H9 (cell line): ENCODE measurements around the gene RIT2. TPM values are rescaled to one million over a fixed set of nuclear protein-coding genes. Genes with fewer than 3 reads are reported as not detected.

Experiments
- DNase-seq: peaks from one replicate; pipeline ENCODE4 v3.0.0-alpha.2; 2017
- H2AFZ ChIP-seq: one replicate; pipeline ENCODE4 v1.6.1; 2013; ENCODE audit warnings: mild to moderate bottlenecking, low read length, control low read depth, moderate library complexity
- H2AK5ac ChIP-seq: 2 replicates; pipeline ENCODE4 v1.6.1; 2013; ENCODE audit warnings: low read length, control low read depth, mixed read lengths; ENCODE audit not compliant: insufficient read length
- H2BK120ac ChIP-seq: one replicate; pipeline ENCODE4 v1.6.1; 2013; ENCODE audit warnings: low read depth, mild to moderate bottlenecking, low read length, control low read depth, inconsistent platforms; ENCODE audit not compliant: poor library complexity, severe bottlenecking
- H2BK12ac ChIP-seq: 2 replicates; pipeline ENCODE4 v1.6.1; 2013; ENCODE audit warnings: low read length, control low read depth, mixed read lengths, low read depth; ENCODE audit not compliant: insufficient read length
- H2BK15ac ChIP-seq: 2 replicates; pipeline ENCODE4 v1.6.1; 2013; ENCODE audit warnings: low read depth, low read length, control low read depth
- H2BK20ac ChIP-seq: one replicate; pipeline ENCODE4 v1.6.1; 2013; ENCODE audit warnings: low read depth, mild to moderate bottlenecking, low read length, control low read depth, inconsistent platforms; ENCODE audit not compliant: poor library complexity, severe bottlenecking
- H2BK5ac ChIP-seq: 2 replicates; pipeline ENCODE4 v1.6.1; 2013; ENCODE audit warnings: low read length, control low read depth, mixed read lengths; ENCODE audit not compliant: insufficient read length
- H3K14ac ChIP-seq: 2 replicates; pipeline ENCODE4 v1.6.1; 2013; ENCODE audit warnings: low read length, control low read depth; ENCODE audit not compliant: insufficient read depth
- H3K18ac ChIP-seq: 2 replicates; pipeline ENCODE4 v1.6.1; 2013; ENCODE audit warnings: low read depth, mild to moderate bottlenecking, mixed read lengths, low read length, control low read depth; ENCODE audit not compliant: insufficient read length
- H3K23ac ChIP-seq: 2 replicates; pipeline ENCODE4 v1.6.1; 2013; ENCODE audit warnings: low read length, control low read depth, mixed read lengths, low read depth; ENCODE audit not compliant: insufficient read length
- H3K23me2 ChIP-seq: 2 replicates; pipeline ENCODE4 v1.6.1; 2013; ENCODE audit warnings: low read depth, mild to moderate bottlenecking, mixed read lengths, low read length, control low read depth; ENCODE audit not compliant: insufficient read length, poor library complexity, severe bottlenecking
- H3K27ac ChIP-seq: 2 replicates; pipeline ENCODE4 v1.5.1; 2013; ENCODE audit warnings: low read length, control low read depth, mixed read lengths, low read depth; ENCODE audit not compliant: insufficient read length
- H3K27me3 ChIP-seq: 2 replicates; pipeline ENCODE4 v1.6.1; 2013; ENCODE audit warnings: low read length, control low read depth, inconsistent platforms; ENCODE audit not compliant: insufficient read depth
- H3K4ac ChIP-seq: 2 replicates; pipeline ENCODE4 v1.6.1; 2013; ENCODE audit warnings: low read depth, mild to moderate bottlenecking, control low read depth, inconsistent platforms, low read length, moderate library complexity
- H3K4me1 ChIP-seq: 2 replicates; pipeline ENCODE4 v1.6.1; 2013; ENCODE audit warnings: low read length, control low read depth, inconsistent platforms; ENCODE audit not compliant: insufficient read depth
- H3K4me2 ChIP-seq: 2 replicates; pipeline ENCODE4 v1.6.1; 2013; ENCODE audit warnings: low read length, control low read depth, mixed read lengths; ENCODE audit not compliant: insufficient read length, insufficient read depth
- H3K56ac ChIP-seq: 2 replicates; pipeline ENCODE4 v1.6.1; 2013; ENCODE audit warnings: low read depth, mild to moderate bottlenecking, mixed read lengths, low read length, control low read depth; ENCODE audit not compliant: insufficient read length
- H3K79me1 ChIP-seq: 2 replicates; pipeline ENCODE4 v1.6.1; 2013; ENCODE audit warnings: low read depth, mild to moderate bottlenecking, moderate library complexity, low read length, control low read depth, inconsistent platforms; ENCODE audit not compliant: insufficient read depth, poor library complexity, severe bottlenecking
- H3K79me2 ChIP-seq: 2 replicates; pipeline ENCODE4 v1.6.1; 2013; ENCODE audit warnings: low read length, control low read depth, inconsistent platforms; ENCODE audit not compliant: insufficient read depth
- H3K9ac ChIP-seq: 2 replicates; pipeline ENCODE4 v1.6.1; 2013; ENCODE audit warnings: low read length, control low read depth, mixed read lengths; ENCODE audit not compliant: insufficient read length; ENCODE audit errors: extremely low read depth
- H3K9me3 ChIP-seq: one replicate; pipeline ENCODE4 v1.6.1; 2013; ENCODE audit warnings: low read depth, low read length, inconsistent platforms; ENCODE audit not compliant: control insufficient read depth
- H3T11ph ChIP-seq: one replicate; pipeline ENCODE4 v1.6.1; 2013; ENCODE audit warnings: mild to moderate bottlenecking, low read length, control low read depth, inconsistent platforms
- H4K20me1 ChIP-seq: one replicate; pipeline ENCODE4 v1.6.1; 2013; ENCODE audit not compliant: control insufficient read depth, insufficient read length, insufficient read depth
- H4K5ac ChIP-seq: 2 replicates; pipeline ENCODE4 v1.6.1; 2013; ENCODE audit warnings: low read depth, mild to moderate bottlenecking, mixed read lengths, low read length, control low read depth; ENCODE audit not compliant: insufficient read length
- H4K8ac ChIP-seq: replicated peaks from 2 replicates; pipeline ENCODE4 v1.6.1; 2013; ENCODE audit warnings: low read length, control low read depth, mixed read lengths, low read depth; ENCODE audit not compliant: insufficient read length
- H4K91ac ChIP-seq: 2 replicates; pipeline ENCODE4 v1.6.1; 2013; ENCODE audit warnings: low read depth, mild to moderate bottlenecking, moderate library complexity, mixed read lengths, low read length, control low read depth; ENCODE audit not compliant: insufficient read length
- H3K27ac Mint-ChIP-seq, 3 experiments: 2 replicates in 2 of 3; 3 replicates in 1 of 3; pipeline ENCODE4 v1.8.0; 2020 to 2021; ENCODE audit warnings: mixed read lengths in 3 of 3, mild to moderate bottlenecking in 1 of 3, moderate library complexity in 1 of 3
- H3K27me3 Mint-ChIP-seq: 2 replicates; pipeline ENCODE4 v1.8.0; 2021; ENCODE audit warnings: low read depth, mild to moderate bottlenecking, moderate library complexity, mixed read lengths
- H3K36me3 Mint-ChIP-seq, 3 experiments: 2 replicates in 2 of 3; 3 replicates in 1 of 3; pipeline ENCODE4 v1.8.0; 2020 to 2021; ENCODE audit warnings: low read depth in 3 of 3, mixed read lengths in 3 of 3; ENCODE audit not compliant: insufficient read depth in 1 of 3
- H3K4me1 Mint-ChIP-seq, 2 experiments: 2 replicates each; pipeline ENCODE4 v1.8.0; 2020; ENCODE audit warnings: mixed read lengths in 2 of 2
- H3K4me3 Mint-ChIP-seq, 2 experiments: 2 replicates in 1 of 2; 3 replicates in 1 of 2; pipeline ENCODE4 v1.8.0; 2020 to 2021; ENCODE audit warnings: mild to moderate bottlenecking in 2 of 2, mixed read lengths in 2 of 2, moderate library complexity in 1 of 2
- H3K9me3 Mint-ChIP-seq, 2 experiments: 2 replicates in 1 of 2; 3 replicates in 1 of 2; pipeline ENCODE4 v1.8.0; 2020; ENCODE audit warnings: mild to moderate bottlenecking in 2 of 2, mixed read lengths in 2 of 2, moderate library complexity in 1 of 2
- WGBS: extraction: QIAGEN DNeasy Blood & Tissue Kit; methylation state at CpG from one replicate; pipeline ENCODE4 v1.1.7; 2013; ENCODE audit warnings: missing lambda C conversion rate, low lambda C conversion rate, mixed read lengths; ENCODE audit not compliant: insufficient read length; ENCODE audit errors: extremely low coverage; 5-methylcytosine and 5-hydroxymethylcytosine counted together
- long read RNA-seq: library from polyadenylated mRNA; unstranded; transcript quantifications from one replicate; pipeline ENCODE4 v2.0.0, GENCODE V29; 2020
- total RNA-seq: library from RNA; stranded (reverse); gene quantifications from 2 replicates; pipeline ENCODE4 v1.2.1, GENCODE V29; 2021
- TF ChIP-seq, protein P1 (sequence below): fragments of 200-600 bp; sonication (generic); conservative IDR thresholded peaks from 3 replicates; pipeline ENCODE4 v1.8.0; 2021; ENCODE audit warnings: antibody characterized with exemption, mild to moderate bottlenecking

RIT2 gene
- 1.2 and 1.3 TPM in 2 replicates for total RNA-seq
- long read RNA-seq, partial matches to known transcripts: 2 of 2 reads
- long read RNA-seq, other reads (novel, unspliced or antisense): 0 of 2 reads

DNA sequence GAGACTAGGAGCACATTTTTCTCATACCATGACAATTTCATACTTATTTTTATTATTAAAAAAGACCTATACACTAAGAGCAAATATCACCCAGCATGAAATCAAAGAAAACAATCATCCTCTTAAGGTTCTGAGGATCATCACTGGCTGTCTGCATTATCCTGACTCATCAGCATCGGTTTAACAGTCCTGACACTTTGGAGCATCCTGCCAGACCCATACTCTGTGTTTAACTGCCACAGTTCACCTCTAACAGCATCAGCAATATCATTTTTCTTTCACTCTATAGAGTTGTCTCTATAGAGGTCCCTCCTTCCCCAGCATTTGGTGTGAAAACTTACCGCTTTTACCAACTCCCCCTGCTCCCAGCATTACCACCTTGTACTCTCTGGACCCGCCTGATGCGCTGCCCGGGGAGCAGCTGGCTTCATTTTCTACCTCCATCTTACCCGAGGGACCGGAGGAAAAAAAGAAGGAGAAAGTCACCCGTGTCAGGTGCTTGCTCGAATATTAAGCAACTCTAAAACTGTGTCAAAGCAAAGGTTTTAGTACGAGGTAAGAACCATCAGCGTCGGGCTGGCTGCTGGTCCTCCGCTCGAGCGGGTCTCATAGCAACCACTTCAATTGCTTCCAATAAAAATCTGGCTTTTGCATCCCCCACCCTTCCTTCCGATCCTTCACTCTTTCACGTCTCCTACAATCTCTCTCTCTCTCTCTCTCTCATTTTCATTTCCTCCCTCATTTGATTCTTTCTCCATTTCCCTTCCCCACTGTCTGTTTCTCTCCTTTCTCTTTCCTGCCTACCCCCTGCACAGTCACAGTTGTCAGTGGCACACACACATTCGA, at the start of gene RIT2:
RIT2 (minus strand) TSS at position 610 of the 846 bp plus-strand sequence.
- H3K23me2 ChIP-seq: no peaks in the 10 kb centered on the region
- no peak within 1 kb of the TSS for H3K9ac ChIP-seq
- no peak within 1 kb of the TSS for H2BK20ac ChIP-seq
- H3K4ac ChIP-seq: no peak within 1 kb of the TSS
- no peak within 1 kb of the TSS for H3K56ac ChIP-seq
- H4K91ac ChIP-seq: no peak within 1 kb of the TSS
- no peak within 1 kb of the TSS for H3K4me2 ChIP-seq
- H4K20me1 ChIP-seq: no peaks in the 10 kb centered on the region
- H4K5ac ChIP-seq: no peak within 1 kb of the TSS
- H3K27me3 Mint-ChIP-seq: no peaks in the 10 kb centered on the region
- H3K79me1 ChIP-seq: no peaks in the 10 kb centered on the region
- no peak within 1 kb of the TSS for H3K27ac ChIP-seq
- H3K23ac ChIP-seq: no peak within 1 kb of the TSS
- H2BK120ac ChIP-seq: no peak within 1 kb of the TSS
- H3K27me3 ChIP-seq: no peaks in the 10 kb centered on the region
- H3K18ac ChIP-seq: no peak within 1 kb of the TSS
- no peak within 1 kb of the TSS for H4K8ac ChIP-seq
- no peaks in the 10 kb centered on the region for H3K36me3 Mint-ChIP-seq
- no peaks in the 10 kb centered on the region for H3K9me3 Mint-ChIP-seq
- 100% methylated on average over 2 of the region's 18 CpGs for WGBS
- no peaks in the 10 kb centered on the region for H3K79me2 ChIP-seq
- no peak within 1 kb of the TSS for H3K27ac Mint-ChIP-seq
- H3K4me1 Mint-ChIP-seq: peaks cover 0 to 3% of the 10 kb centered on the region in 2 experiments; a peak in 1 of 4 replicates
- TF ChIP-seq, protein P1, sequence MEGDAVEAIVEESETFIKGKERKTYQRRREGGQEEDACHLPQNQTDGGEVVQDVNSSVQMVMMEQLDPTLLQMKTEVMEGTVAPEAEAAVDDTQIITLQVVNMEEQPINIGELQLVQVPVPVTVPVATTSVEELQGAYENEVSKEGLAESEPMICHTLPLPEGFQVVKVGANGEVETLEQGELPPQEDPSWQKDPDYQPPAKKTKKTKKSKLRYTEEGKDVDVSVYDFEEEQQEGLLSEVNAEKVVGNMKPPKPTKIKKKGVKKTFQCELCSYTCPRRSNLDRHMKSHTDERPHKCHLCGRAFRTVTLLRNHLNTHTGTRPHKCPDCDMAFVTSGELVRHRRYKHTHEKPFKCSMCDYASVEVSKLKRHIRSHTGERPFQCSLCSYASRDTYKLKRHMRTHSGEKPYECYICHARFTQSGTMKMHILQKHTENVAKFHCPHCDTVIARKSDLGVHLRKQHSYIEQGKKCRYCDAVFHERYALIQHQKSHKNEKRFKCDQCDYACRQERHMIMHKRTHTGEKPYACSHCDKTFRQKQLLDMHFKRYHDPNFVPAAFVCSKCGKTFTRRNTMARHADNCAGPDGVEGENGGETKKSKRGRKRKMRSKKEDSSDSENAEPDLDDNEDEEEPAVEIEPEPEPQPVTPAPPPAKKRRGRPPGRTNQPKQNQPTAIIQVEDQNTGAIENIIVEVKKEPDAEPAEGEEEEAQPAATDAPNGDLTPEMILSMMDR: no peak
- no peak for DNase-seq
- no peak within 1 kb of the TSS for H3K4me3 Mint-ChIP-seq
- H2AK5ac ChIP-seq: no peak within 1 kb of the TSS
- H2BK12ac ChIP-seq: no peak within 1 kb of the TSS
- no peak within 1 kb of the TSS for H3K14ac ChIP-seq
- no peak within 1 kb of the TSS for H2BK5ac ChIP-seq
- H2BK15ac ChIP-seq: no peak within 1 kb of the TSS
- no peaks in the 10 kb centered on the region; the same call in 1 of the 2 replicates for H3K4me1 ChIP-seq
- H3T11ph ChIP-seq: no peak within 1 kb of the TSS
- H2AFZ ChIP-seq: no peak within 1 kb of the TSS
- no peaks in the 10 kb centered on the region for H3K9me3 ChIP-seq
